ENCODE data around the gene SSNA1. TPM values are rescaled to one million over a fixed set of nuclear protein-coding genes. Genes with fewer than 3 reads are reported as not detected.

SSNA1 gene
- total RNA-seq, result 97.9 and 127 TPM in 2 replicates

GRCh38 chr9:137188490-137189296, at the start of gene SSNA1, which contains the start of gene ANAPC2:
SSNA1 (plus strand) TSS chr9:137188676; CDS start chr9:137188727, 51 bp downstream.
ANAPC2 (minus strand) TSS chr9:137188560; CDS start chr9:137188532, 28 bp downstream.
- FAIRE-seq, result no peak
- DNase-seq (ENCODE audit: low read depth), result peak; percentile 80
- H3K36me3 ChIP-seq (ENCODE audit: control insufficient read depth, insufficient read depth, low read length), result peaks cover 30% of the 10 kb centered on the region

GRCh38 chr9:137138722-137139467, 49.6 kb upstream of the SSNA1 start, which contains the start of gene GRIN1:
GRIN1 (plus strand) TSS chr9:137139154; CDS start chr9:137139487, 333 bp downstream.
- no peak for DNase-seq (ENCODE audit: low read depth)
- TF ChIP-seq, protein P1, sequence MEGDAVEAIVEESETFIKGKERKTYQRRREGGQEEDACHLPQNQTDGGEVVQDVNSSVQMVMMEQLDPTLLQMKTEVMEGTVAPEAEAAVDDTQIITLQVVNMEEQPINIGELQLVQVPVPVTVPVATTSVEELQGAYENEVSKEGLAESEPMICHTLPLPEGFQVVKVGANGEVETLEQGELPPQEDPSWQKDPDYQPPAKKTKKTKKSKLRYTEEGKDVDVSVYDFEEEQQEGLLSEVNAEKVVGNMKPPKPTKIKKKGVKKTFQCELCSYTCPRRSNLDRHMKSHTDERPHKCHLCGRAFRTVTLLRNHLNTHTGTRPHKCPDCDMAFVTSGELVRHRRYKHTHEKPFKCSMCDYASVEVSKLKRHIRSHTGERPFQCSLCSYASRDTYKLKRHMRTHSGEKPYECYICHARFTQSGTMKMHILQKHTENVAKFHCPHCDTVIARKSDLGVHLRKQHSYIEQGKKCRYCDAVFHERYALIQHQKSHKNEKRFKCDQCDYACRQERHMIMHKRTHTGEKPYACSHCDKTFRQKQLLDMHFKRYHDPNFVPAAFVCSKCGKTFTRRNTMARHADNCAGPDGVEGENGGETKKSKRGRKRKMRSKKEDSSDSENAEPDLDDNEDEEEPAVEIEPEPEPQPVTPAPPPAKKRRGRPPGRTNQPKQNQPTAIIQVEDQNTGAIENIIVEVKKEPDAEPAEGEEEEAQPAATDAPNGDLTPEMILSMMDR (IDR thresholded peaks at IDR 0.05; ENCODE audit: insufficient read depth, low read length, severe bottlenecking), result no peak
- Histone ChIP-seq H3K27me3 (ENCODE audit: control insufficient read depth, insufficient read depth, low read length) (peaks cover 27% of the 10 kb centered on the region), H3K4me3 (ENCODE audit: low read depth, low read length) (no peak within 1 kb of the TSS), H3K36me3 (ENCODE audit: control insufficient read depth, insufficient read depth, low read length) (no peaks in the 10 kb centered on the region)
- no peak for FAIRE-seq

More at GRCh38 chr9:137188490-137189296, at the start of gene SSNA1, which contains the start of gene ANAPC2:
- TF ChIP-seq, protein P1 (IDR thresholded peaks at IDR 0.05; ENCODE audit: insufficient read depth, low read length, severe bottlenecking), result peak; percentile 72
- Histone ChIP-seq H3K27me3 (ENCODE audit: control insufficient read depth, insufficient read depth, low read length) (no peaks in the 10 kb centered on the region), H3K4me3 (ENCODE audit: low read depth, low read length) (peak within 1 kb of the TSS; percentile 55)

DNA sequence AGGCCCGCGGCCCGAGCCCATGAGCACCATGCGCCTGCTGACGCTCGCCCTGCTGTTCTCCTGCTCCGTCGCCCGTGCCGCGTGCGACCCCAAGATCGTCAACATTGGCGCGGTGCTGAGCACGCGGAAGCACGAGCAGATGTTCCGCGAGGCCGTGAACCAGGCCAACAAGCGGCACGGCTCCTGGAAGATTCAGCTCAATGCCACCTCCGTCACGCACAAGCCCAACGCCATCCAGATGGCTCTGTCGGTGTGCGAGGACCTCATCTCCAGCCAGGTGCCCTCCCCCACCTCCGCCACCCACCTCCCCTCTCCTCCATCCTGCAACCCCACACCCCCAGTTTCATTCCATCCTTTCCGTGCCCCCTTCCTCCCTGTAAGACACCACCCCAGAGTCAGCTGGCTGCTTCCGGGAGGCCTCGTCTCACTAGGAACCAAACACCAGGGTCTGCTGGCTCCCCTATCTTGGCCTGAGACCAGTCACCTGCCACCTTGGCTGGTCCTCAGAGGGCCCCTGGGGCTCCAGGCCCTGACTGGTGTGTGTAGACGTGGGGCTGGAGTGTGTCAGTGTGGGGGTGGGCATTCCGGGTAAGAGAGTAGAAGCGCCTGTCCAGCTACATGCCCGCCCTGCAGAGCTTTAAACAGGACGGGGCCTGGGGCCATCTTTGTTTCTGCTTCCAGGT, 48.9 kb upstream of the SSNA1 start:
- no peak for FAIRE-seq
- H3K4me3 ChIP-seq (ENCODE audit: low read depth, low read length), result no peak overlapping the region
- no peaks in the 10 kb centered on the region for H3K36me3 ChIP-seq (ENCODE audit: control insufficient read depth, insufficient read depth, low read length)
- TF ChIP-seq, protein P1 (IDR thresholded peaks at IDR 0.05; ENCODE audit: insufficient read depth, low read length, severe bottlenecking), result no peak
- peaks cover 27% of the 10 kb centered on the region for H3K27me3 ChIP-seq (ENCODE audit: control insufficient read depth, insufficient read depth, low read length)
- no peak for DNase-seq (ENCODE audit: low read depth)

DNA sequence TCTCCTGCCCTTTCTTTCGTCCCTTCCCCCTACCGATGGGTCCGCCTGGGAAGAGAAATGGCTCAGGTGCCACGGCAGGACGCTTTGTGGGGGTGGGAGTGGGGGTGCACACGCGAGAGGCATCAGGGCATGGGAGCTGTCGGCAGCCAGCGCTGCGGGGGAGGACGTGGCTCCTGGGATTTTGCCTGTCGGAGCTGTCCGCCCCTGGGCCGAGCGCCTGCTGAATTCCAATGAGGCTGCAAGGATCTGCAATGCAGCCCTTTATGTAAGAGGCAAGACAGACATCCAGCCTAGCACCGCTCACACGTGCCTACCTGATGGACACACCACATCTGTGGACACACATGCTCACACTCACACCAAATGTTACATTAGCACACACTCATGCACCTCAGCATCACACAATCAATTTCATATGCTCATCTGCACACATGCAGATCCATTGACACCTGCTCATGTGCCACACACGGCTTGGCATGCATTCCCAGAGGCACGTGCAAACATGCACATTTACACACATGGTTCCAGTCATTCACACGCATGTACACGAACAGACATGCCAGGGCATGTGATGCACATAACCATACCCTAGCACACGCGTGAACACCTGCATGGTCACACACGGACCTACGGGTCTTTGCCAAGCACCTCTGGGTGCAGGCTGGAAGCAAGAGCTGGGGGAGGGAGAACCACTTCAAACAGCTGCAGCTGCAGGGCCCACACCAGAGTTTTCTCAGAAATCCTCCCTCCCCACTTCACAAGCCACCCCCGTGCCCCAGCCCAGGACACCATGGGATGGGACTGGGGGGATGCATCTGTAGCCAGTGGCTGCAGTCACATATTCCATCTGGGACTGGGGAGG, 48.1 kb upstream of the SSNA1 start:
- Histone ChIP-seq H3K36me3 (ENCODE audit: control insufficient read depth, insufficient read depth, low read length) (no peaks in the 10 kb centered on the region), H3K4me3 (ENCODE audit: low read depth, low read length) (no peak overlapping the region), H3K27me3 (ENCODE audit: control insufficient read depth, insufficient read depth, low read length) (peaks cover 27% of the 10 kb centered on the region)
- TF ChIP-seq, protein P1 (IDR thresholded peaks at IDR 0.05; ENCODE audit: insufficient read depth, low read length, severe bottlenecking), result no peak
- no peak for DNase-seq (ENCODE audit: low read depth)
- FAIRE-seq, result peak; percentile 75
